Cardiac fibroblast (primary cell): ENCODE measurements around the gene NUP98.
A peak's percentile ranks its signal among the peaks of the same experiment; 100 is the strongest.

Experiments used
- DNase-seq, 2 donors: peaks; one replicate each; pipeline versions ENCODE4 v3.0.0 to v3.0.0-alpha.2; 2010; ENCODE audit warnings: low read depth in 2 of 2
- H3K4me3 ChIP-seq, 2 donors: replicated peaks in 1 of 2; 1 replicate in 1 of 2; 2 replicates in 1 of 2; pipeline ENCODE4 v1.5.1; 2011; ENCODE audit warnings: low read depth in 2 of 2, low read length in 2 of 2, mild to moderate bottlenecking in 2 of 2, moderate library complexity in 1 of 2
- TF ChIP-seq, protein P1 (sequence below): IDR thresholded peaks from one replicate; pipeline ENCODE4 v1.5.1; 2011; ENCODE audit warnings: low read depth, mild to moderate bottlenecking, low read length, inconsistent platforms

Gene NUP98

DNA sequence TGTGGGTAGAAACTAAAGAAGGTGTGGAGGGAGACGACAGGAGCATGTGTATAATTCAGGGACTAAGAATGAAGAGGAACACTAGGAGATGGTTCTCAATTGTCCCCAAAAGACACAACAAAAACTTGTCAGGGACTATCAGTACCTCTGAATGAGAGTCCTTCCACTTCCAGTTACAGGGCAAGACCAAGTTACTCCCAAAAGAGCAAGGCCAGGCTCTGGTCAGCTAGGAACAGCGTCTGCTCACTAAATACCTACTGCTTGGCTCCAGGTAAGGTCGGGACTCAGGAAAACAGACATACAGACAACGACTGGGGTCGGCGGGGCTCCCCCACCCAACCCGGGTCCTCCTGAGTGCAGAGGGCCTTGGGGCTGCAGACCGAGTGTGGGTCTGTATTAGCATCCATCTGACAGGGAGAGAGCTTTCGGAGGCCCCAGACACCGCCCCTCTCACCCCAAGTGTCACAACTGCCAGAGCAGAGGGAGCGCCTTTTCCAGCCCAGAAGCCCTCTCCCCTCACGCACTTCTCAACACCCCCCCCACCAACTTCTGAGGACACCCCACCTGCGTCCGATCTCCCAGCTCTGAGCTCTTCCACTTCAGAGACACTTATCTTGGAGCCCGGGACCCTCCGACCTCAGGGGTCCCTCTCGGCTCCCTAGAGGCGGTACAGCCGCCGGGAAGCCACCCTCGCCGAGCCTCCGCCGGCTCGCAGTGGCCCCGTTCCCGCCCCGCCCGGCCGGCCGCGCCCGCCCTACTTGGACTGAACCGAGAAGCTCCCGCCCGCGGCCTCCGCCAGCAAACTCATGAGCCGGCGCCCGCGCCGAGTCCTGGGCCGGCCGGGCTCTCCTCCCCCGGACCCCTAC, 42.9 kb upstream of the NUP98 start:
- DNase-seq, result no peak
- peak overlapping the region; percentile 73 to 75 for H3K4me3 ChIP-seq
- TF ChIP-seq, protein P1, sequence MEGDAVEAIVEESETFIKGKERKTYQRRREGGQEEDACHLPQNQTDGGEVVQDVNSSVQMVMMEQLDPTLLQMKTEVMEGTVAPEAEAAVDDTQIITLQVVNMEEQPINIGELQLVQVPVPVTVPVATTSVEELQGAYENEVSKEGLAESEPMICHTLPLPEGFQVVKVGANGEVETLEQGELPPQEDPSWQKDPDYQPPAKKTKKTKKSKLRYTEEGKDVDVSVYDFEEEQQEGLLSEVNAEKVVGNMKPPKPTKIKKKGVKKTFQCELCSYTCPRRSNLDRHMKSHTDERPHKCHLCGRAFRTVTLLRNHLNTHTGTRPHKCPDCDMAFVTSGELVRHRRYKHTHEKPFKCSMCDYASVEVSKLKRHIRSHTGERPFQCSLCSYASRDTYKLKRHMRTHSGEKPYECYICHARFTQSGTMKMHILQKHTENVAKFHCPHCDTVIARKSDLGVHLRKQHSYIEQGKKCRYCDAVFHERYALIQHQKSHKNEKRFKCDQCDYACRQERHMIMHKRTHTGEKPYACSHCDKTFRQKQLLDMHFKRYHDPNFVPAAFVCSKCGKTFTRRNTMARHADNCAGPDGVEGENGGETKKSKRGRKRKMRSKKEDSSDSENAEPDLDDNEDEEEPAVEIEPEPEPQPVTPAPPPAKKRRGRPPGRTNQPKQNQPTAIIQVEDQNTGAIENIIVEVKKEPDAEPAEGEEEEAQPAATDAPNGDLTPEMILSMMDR, result no peak

DNA sequence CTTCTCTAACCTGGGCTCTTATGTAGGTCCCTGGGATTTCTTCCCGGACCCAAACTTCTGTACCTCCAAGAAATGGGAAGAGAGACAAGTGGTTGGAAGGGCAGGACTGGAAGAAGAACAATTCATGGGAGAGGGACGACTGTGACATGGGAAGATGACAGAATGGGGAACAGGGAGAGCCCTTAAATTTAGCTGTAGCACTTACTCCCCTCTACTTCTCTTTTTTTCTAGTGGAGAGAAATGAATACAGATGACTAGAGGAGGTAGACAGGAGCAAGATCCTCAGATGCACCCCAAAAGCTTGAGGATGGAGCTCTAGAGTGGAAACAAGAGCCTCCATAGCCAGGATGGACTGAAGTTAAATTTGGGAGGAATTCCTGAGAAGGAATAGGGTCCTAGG, 41.1 kb upstream of the NUP98 start:
- TF ChIP-seq, protein P1, result no peak
- no peak overlapping the region for H3K4me3 ChIP-seq
- DNase-seq, result no peak

DNA sequence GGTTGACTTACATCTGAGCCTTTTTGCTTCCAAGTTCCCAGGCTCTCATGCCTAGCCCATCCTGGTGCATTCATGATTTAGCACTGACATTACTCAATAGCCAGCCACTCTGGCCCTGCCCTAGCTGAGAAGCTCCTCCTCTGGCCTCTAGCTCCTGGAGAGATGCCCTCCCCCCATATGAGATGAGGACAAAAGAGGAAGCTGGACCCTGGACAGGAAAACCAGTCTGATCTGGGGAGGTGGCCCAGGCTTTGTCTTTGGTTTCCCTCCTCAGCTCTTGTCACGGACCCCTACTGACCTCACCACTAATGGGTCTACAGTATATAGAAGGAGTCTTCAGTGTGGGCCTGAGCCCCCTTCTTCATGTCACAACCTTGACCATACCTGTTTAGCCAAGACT, 40.4 kb upstream of the NUP98 start:
- TF ChIP-seq, protein P1, result no peak
- peak; percentile 45 to 46 for DNase-seq
- no peak overlapping the region for H3K4me3 ChIP-seq

DNA sequence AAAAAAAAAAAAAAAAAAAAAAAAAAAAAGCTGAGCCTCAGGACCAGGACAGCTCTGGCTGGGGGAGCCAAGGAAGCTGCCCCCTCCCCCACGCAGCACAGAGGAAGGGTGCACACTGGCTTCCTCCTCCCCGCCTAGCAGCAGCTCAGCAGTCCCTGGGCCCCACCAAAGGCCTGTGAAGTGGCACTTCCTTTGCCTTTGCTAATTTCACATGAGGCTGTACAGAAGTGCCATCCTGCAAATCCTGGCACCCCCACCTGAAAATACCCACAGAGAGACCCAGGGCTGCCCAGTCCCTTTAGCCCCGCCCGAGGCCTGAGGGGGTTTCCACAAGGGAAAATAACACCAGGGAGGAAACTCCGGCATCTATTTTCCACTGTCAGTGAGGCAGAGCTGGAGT, 39.5 kb upstream of the NUP98 start:
- DNase-seq, result no peak
- no peak overlapping the region for H3K4me3 ChIP-seq
- TF ChIP-seq, protein P1, result no peak

DNA sequence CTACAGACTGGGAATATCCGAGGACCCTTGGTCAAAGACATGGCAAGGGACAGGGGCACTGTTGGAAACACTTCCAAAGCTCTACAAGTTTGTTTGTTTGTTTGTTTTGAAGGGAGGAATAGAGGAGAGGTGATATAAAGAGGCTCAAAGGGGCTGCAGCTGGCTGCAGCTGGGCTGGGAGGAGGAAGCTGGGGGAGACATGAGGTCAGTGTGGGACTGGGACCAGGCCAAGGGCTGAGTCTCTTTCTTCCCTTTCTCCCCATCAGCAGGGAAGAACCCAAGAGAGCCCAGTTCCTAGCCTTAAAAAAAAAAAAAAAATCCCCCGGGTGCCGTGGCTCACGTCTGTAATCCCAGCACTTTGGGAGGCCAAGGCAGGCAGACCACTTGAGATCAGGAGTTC, 38.4 kb upstream of the NUP98 start:
- TF ChIP-seq, protein P1, result no peak
- H3K4me3 ChIP-seq, result no peak overlapping the region
- no peak for DNase-seq

DNA sequence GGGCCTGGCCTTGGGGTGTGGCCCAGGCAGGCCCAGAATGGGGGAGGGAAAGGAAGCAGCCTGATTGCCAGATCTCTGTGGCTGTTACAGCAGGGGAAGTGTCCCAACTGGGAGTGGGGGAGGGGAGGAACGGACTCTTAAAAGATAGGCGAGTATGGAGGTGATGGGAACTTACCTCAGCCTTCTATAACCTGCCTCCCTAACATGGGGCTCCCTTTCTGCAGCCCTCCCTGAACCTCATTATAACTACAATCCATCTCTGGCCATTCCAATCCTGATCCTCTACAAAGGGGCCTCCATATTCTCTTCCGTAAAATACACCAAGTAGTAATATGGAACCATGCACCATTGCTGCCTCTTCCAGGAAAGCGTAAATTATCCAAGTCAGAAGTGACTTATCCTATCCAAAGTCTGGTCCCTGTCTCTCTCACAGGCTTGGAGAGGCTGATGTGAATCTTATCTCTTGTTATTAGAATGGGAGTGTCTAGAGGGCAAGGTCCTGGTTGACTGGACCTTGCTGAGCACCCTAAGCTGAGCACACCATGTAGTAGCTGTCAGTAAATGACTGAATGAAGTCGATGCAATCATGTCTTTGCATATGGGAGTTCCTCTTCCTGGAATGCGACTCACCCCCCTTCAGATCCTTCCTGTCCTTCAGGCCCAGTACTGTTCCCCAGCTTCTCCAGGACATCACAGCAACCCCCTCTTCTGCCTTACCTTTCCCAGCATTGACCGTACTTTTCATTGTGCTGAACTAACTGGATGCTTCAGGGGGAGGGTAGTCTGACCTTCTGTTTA, 37.5 kb upstream of the NUP98 start:
- peak in 1 of 2 donors; percentile 25 for DNase-seq
- TF ChIP-seq, protein P1, result no peak
- no peak overlapping the region for H3K4me3 ChIP-seq
